Stomach (tissue), 9 donors: Measurements from ENCODE around the gene FHOD3. TPM values are rescaled to one million over a fixed set of nuclear protein-coding genes. Genes with fewer than 3 reads are reported as not detected.

Experiments
- DNase-seq, 2 donors: peaks; one replicate each; pipeline versions ENCODE4 v3.0.0 to v3.0.0-alpha.2; 2013 to 2019
- H3K27ac ChIP-seq, 5 donors: fragments of 200-600 bp in 4 of 5; sonication (generic) in 4 of 5; one replicate each; pipeline ENCODE4 v1.5.1; 2013 to 2019; ENCODE audit warnings: mild to moderate bottlenecking in 1 of 5, moderate library complexity in 1 of 5
- H3K27me3 ChIP-seq, 3 donors: fragments of 200-600 bp; sonication (generic); one replicate each; pipeline ENCODE4 v1.5.1; 2017 to 2019; ENCODE audit warnings: mixed run types in 1 of 3
- H3K36me3 ChIP-seq, 4 donors: fragments of 200-600 bp; sonication (generic); 1 replicate in 3 of 4; 2 replicates in 1 of 4; pipeline ENCODE4 v1.5.1; 2016 to 2019
- H3K4me1 ChIP-seq, 4 donors: fragments of 200-600 bp; sonication (generic); one replicate each; pipeline ENCODE4 v1.5.1; 2016 to 2019
- H3K4me3 ChIP-seq, 4 donors: fragments of 200-600 bp; sonication (generic) in 3 of 4; one replicate each; pipeline ENCODE4 v1.5.1; 2016 to 2019; ENCODE audit warnings: mild to moderate bottlenecking in 1 of 4
- H3K9me3 ChIP-seq, 4 donors: fragments of 200-600 bp; sonication (generic); one replicate each; pipeline ENCODE4 v1.5.1; 2016 to 2019
- EP300 ChIP-seq: sonication (generic); formaldehyde crosslinking; IDR thresholded peaks from one replicate; pipeline ENCODE4 v1.6.1; 2017; ENCODE audit warnings: antibody characterized with exemption
- POLR2A ChIP-seq, 4 donors: fragments of 450-650 bp; IDR thresholded peaks; one replicate each; pipeline ENCODE4 v1.6.1; 2016; ENCODE audit warnings: antibody characterized with exemption in 4 of 4, control low read depth in 2 of 4, mild to moderate bottlenecking in 1 of 4, moderate library complexity in 1 of 4
- POLR2AphosphoS5 ChIP-seq, 3 donors: sonication (generic); formaldehyde crosslinking; IDR thresholded peaks; one replicate each; pipeline ENCODE4 v1.6.1; 2016; ENCODE audit warnings: antibody characterized with exemption in 3 of 3
- WGBS, 5 donors: extraction: QIAGEN DNeasy Blood & Tissue Kit in 3 of 5; methylation state at CpG; one replicate each; pipeline versions ENCODE4 v1.1.5 to v1.1.7; 2013 to 2018; 5-methylcytosine and 5-hydroxymethylcytosine counted together
- intact Hi-C: fragments of 100-400 bp; cut with DNase I; formaldehyde crosslinking; loops from one replicate; pipeline ENCODE4 v1.15.1; 2023; ENCODE audit warnings: low total_unique reads
- polyA plus RNA-seq, 3 donors: library from polyadenylated mRNA; stranded (reverse); fragments of 200-250 nt; gene quantifications; one replicate each; pipeline ENCODE4 v1.2.3, GENCODE V29; 2013
- total RNA-seq, 5 donors: library from RNA; depleted of rRNA; stranded (reverse); fragments of >200 nt; gene quantifications; one replicate each; pipeline versions ENCODE4 v1.1.0 to v1.2.3, GENCODE V29; 2014 to 2016
- TF ChIP-seq, protein P1 (sequence below), 7 experiments: fragments of 450-650 bp in 4 of 7; fragments of 200-600 bp in 3 of 7; sonication (generic) in 3 of 7; IDR thresholded peaks; one replicate each; pipeline ENCODE4 v1.5.1; 2016 to 2019; ENCODE audit warnings: antibody characterized with exemption in 7 of 7, control low read depth in 2 of 7, mild to moderate bottlenecking in 1 of 7
- donor health status: healthy with polysubstance abuse.
- donor health status: Bipolar disorder and iron deficiency.
- donor health status: healthy.

Gene FHOD3
- total and polyA plus RNA-seq, 8 donors, result under 0.01 to 9.1 (median 4.6) TPM

DNA sequence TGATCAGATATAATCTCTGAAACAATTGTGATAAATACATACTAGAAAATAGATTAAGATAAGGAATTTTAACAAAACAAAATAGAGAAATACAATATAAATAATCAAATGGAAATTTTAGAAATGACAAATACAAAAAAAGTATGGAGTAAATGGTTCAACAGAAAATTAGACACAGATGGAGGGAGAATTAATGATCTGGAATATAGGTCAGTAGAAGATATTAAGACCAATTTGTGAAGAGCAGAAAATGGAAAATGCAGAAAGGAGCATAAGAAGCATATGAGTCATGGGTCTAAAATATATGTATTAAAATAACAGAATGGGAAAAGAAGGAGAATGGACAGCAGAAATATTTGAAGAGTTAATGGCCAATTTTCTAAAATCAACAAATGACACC, 44.4 kb downstream of the FHOD3 start:
- no peaks in the 10 kb centered on the region for H3K27me3 ChIP-seq
- H3K4me3 ChIP-seq, result no peak overlapping the region
- no peak for TF ChIP-seq EP300
- TF ChIP-seq, protein P1, sequence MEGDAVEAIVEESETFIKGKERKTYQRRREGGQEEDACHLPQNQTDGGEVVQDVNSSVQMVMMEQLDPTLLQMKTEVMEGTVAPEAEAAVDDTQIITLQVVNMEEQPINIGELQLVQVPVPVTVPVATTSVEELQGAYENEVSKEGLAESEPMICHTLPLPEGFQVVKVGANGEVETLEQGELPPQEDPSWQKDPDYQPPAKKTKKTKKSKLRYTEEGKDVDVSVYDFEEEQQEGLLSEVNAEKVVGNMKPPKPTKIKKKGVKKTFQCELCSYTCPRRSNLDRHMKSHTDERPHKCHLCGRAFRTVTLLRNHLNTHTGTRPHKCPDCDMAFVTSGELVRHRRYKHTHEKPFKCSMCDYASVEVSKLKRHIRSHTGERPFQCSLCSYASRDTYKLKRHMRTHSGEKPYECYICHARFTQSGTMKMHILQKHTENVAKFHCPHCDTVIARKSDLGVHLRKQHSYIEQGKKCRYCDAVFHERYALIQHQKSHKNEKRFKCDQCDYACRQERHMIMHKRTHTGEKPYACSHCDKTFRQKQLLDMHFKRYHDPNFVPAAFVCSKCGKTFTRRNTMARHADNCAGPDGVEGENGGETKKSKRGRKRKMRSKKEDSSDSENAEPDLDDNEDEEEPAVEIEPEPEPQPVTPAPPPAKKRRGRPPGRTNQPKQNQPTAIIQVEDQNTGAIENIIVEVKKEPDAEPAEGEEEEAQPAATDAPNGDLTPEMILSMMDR (IDR thresholded peaks at IDR 0.05), result no peak
- TF ChIP-seq POLR2AphosphoS5 (IDR thresholded peaks at IDR 0.05), result no peak
- TF ChIP-seq POLR2A (IDR thresholded peaks at IDR 0.05), result no peak
- H3K9me3 ChIP-seq, result peaks cover 0 to 4% (median 0%) of the 10 kb centered on the region in 4 donors
- intact Hi-C loops, result no loop called here
- no peaks in the 10 kb centered on the region for H3K36me3 ChIP-seq
- no peak overlapping the region for H3K27ac ChIP-seq
- DNase-seq, result no peak
- H3K4me1 ChIP-seq, result no peaks in the 10 kb centered on the region

DNA sequence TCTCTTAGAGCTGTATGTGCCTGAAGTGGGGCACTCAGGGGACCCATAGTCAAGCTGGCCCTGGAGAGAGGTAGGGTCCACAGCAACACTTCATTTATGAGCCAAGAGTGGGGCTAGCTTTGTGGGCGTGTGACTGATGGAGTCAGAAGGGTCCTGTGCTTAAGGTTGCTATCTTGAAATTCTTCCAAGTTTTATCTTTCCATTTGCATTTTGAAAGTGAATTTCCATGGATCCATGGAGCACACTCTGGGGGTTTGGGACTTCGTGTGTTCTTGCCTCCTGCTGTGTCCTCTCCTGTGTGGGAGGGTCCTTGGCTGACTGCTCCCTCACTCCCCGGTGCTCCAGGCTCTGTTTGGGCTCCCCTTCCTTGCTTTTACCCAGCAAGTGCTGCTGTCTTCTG, 50.8 kb downstream of the FHOD3 start:
- 40 to 65% (median 55%) methylated on average over 3 of the region's 3 CpGs for WGBS, 5 donors
- H3K4me1 ChIP-seq, result no peaks in the 10 kb centered on the region
- H3K27me3 ChIP-seq, result no peaks in the 10 kb centered on the region
- H3K9me3 ChIP-seq, result no peaks in the 10 kb centered on the region
- no peak overlapping the region for H3K4me3 ChIP-seq
- DNase-seq, result no peak
- intact Hi-C loops, result no loop called here
- H3K27ac ChIP-seq, result no peak overlapping the region
- TF ChIP-seq EP300 (no peak), POLR2A (IDR thresholded peaks at IDR 0.05) (no peak), POLR2AphosphoS5 (IDR thresholded peaks at IDR 0.05) (no peak)
- TF ChIP-seq, protein P1 (IDR thresholded peaks at IDR 0.05), result no peak
- no peaks in the 10 kb centered on the region for H3K36me3 ChIP-seq

DNA sequence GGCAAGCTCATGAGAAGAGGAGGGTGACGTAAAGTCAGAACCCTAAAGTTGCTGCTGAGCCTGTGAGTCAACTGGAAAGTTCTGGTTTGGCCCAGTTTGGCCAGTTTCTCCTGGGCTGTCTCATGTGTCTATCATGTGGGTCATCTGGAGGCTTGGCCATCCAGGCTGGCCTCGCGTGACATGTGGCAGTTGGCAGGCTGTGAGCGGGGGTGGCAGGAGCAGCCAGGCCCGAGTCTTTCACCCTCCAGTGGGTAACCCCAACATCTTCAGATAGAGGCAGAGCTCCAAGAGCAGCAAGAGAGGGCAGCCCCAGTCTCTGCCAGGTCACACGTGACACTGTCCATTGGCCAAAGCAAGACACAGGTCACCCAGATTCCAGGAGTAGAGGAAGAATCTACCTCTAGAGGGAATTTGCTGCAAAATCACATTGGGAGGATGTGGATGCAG, 51.5 kb downstream of the FHOD3 start:
- intact Hi-C loops, result no loop called here
- WGBS, 5 donors, result 82 to 92% (median 88%) methylated on average over 5 to 6 of the region's 6 CpGs
- Histone ChIP-seq H3K9me3 (peaks cover 0 to 3% (median 0%) of the 10 kb centered on the region in 4 donors), H3K4me3 (no peak overlapping the region), H3K27me3 (no peaks in the 10 kb centered on the region), H3K27ac (no peak overlapping the region), H3K36me3 (no peaks in the 10 kb centered on the region), H3K4me1 (no peaks in the 10 kb centered on the region)
- DNase-seq, result no peak
- TF ChIP-seq POLR2AphosphoS5 (IDR thresholded peaks at IDR 0.05), result no peak
- no peak for TF ChIP-seq EP300
- TF ChIP-seq, protein P1 (IDR thresholded peaks at IDR 0.05), result no peak
- no peak for TF ChIP-seq POLR2A (IDR thresholded peaks at IDR 0.05)

DNA sequence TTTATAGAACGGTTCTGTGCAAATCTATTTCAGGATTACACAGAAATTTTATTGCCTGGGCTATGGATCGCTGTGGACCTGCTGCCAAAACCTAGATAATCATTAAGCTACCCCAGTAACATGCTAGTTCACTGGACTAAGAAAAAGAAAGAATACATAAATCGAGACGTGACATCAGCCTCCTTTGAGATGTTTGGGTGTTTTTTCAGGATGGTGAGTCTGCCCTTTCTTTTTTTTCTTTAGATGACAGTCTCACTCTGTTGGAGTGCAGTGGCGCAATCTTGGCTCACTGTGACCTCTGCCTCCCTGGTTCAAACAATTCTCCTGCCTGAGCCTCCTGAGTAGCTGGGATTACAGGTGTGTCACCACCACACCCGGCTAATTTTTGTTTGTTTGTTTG, 52.0 kb downstream of the FHOD3 start:
- intact Hi-C loops, result no loop called here
- no peaks in the 10 kb centered on the region for H3K27me3 ChIP-seq
- no peak overlapping the region for H3K27ac ChIP-seq
- TF ChIP-seq POLR2A (IDR thresholded peaks at IDR 0.05), result no peak
- H3K4me3 ChIP-seq, result no peak overlapping the region
- H3K36me3 ChIP-seq, result no peaks in the 10 kb centered on the region
- no peak for DNase-seq
- H3K4me1 ChIP-seq, result no peaks in the 10 kb centered on the region
- 46 to 61% (median 54%) methylated on average over 6 of the region's 6 CpGs for WGBS, 5 donors
- H3K9me3 ChIP-seq, result peaks cover 0 to 4% (median 0%) of the 10 kb centered on the region in 4 donors

DNA sequence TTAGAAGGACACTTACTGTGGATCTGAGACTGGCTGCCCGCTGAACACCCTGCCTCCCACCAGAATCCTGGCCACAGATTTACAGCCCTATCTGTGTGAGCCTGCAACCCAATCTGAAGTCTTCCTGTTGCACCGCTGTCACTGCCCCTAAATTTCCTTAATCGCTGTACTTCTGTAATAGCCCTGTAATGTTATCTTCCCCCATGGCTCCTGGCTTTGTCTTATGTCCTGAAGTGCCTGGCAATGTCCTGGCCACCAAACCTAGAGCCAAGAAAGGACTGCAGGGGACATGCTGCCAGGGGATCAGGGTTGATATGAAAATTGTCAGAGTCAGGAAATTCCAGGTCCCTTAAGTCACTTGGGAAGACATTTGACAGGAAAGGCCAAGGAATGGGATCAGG, 52.7 kb downstream of the FHOD3 start:
- intact Hi-C loops, result no loop called here
- TF ChIP-seq, protein P1 (IDR thresholded peaks at IDR 0.05), result no peak
- TF ChIP-seq POLR2AphosphoS5 (IDR thresholded peaks at IDR 0.05) (no peak), POLR2A (IDR thresholded peaks at IDR 0.05) (no peak), EP300 (no peak)
- no peaks in the 10 kb centered on the region for H3K27me3 ChIP-seq
- H3K36me3 ChIP-seq, result no peaks in the 10 kb centered on the region
- no peak for DNase-seq
- H3K27ac ChIP-seq, result no peak overlapping the region
- H3K4me1 ChIP-seq, result no peaks in the 10 kb centered on the region
- no peak overlapping the region for H3K4me3 ChIP-seq
- peaks cover 0 to 4% (median 0%) of the 10 kb centered on the region in 4 donors for H3K9me3 ChIP-seq
- WGBS, 5 donors, result 77 to 90% (median 83%) methylated on average over 3 of the region's 3 CpGs
